Right lobe of liver (tissue), 4 donors: ENCODE data around the gene CD207.

ENCODE experiments used
- POLR2A ChIP-seq: fragments of 450-650 bp; IDR thresholded peaks from one replicate; pipeline ENCODE4 v1.6.1; 2017; ENCODE audit warnings: antibody characterized with exemption, mild to moderate bottlenecking
- TF ChIP-seq, protein P1 (sequence below), 4 donors: fragments of 200-600 bp in 3 of 4; fragments of 450-650 bp in 1 of 4; IDR thresholded peaks; one replicate each; pipeline versions ENCODE4 v1.5.1 to v1.8.0; 2016 to 2022; ENCODE audit warnings: antibody characterized with exemption in 4 of 4, mild to moderate bottlenecking in 2 of 4
- donor health status: DM: no; HTN: no; CAD: no.
- donor health status: DM: no; HTN: no; CAD: no.
- donor health status: DM: no; HTN: yes; CAD: no.

DNA sequence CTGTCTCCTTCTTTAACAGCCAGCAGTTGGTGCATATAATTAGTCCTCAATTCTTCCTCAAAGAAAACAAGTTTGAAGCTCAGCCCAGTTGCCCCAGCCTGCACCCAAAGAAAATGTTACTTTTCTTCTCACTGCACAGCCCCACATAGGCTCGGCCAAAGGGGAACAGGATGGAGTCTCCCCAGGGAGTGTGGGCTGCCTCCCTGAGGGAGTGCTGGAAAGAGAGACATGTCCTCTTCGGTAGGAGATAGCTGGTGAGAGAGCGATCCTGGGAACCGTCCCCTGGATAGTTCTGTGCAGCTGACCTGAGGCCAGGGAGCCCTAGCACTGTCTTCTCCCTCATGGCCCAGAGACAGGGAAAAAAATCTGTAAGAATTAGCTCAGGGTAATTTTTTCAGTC lies 37.9 kb upstream of the CD207 start:
- TF ChIP-seq, protein P1, sequence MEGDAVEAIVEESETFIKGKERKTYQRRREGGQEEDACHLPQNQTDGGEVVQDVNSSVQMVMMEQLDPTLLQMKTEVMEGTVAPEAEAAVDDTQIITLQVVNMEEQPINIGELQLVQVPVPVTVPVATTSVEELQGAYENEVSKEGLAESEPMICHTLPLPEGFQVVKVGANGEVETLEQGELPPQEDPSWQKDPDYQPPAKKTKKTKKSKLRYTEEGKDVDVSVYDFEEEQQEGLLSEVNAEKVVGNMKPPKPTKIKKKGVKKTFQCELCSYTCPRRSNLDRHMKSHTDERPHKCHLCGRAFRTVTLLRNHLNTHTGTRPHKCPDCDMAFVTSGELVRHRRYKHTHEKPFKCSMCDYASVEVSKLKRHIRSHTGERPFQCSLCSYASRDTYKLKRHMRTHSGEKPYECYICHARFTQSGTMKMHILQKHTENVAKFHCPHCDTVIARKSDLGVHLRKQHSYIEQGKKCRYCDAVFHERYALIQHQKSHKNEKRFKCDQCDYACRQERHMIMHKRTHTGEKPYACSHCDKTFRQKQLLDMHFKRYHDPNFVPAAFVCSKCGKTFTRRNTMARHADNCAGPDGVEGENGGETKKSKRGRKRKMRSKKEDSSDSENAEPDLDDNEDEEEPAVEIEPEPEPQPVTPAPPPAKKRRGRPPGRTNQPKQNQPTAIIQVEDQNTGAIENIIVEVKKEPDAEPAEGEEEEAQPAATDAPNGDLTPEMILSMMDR (IDR thresholded peaks at IDR 0.05): no peak
- no peak for TF ChIP-seq POLR2A
